Activated B cell treated with CpG ODN at 0.5 μM for 24 hours (primary cell): ENCODE measurements around the gene RNF212. TPM values are rescaled to one million over a fixed set of nuclear protein-coding genes. Genes with fewer than 3 reads are reported as not detected.
A peak's percentile ranks its signal among the peaks of the same experiment; 100 is the strongest.

Source experiments
- ATAC-seq: fragments of 200-7000 bp; cut with Tn5 transposase; one replicate; pipeline ENCODE4 v1.10.0; 2021; ENCODE audit warnings: low read depth, mild to moderate bottlenecking, moderate library complexity
- CTCF ChIA-PET: fragments of 350-600 bp; sonication (Branson Sonifier 250); formaldehyde crosslinking; loops from one replicate; lab custom pipeline; 2021; ENCODE audit warnings: antibody characterized with exemption; lab: Charles Lee
- POLR2A ChIA-PET: fragments of 350-600 bp; sonication (Branson Sonifier 250); formaldehyde crosslinking; loops from one replicate; lab custom pipeline; 2021; ENCODE audit warnings: antibody characterized with exemption; lab: Charles Lee
- DNase-seq: peaks from one replicate; pipeline ENCODE4 v3.0.0; 2022
- H3K27ac Mint-ChIP-seq: one replicate; pipeline ENCODE4 v1.8.0; 2020; ENCODE audit warnings: mixed read lengths
- H3K27me3 Mint-ChIP-seq: one replicate; pipeline ENCODE4 v1.8.0; 2021; ENCODE audit warnings: mixed read lengths
- H3K36me3 Mint-ChIP-seq: one replicate; pipeline ENCODE4 v1.8.0; 2021; ENCODE audit warnings: low read depth, mixed read lengths
- H3K4me1 Mint-ChIP-seq: one replicate; pipeline ENCODE4 v1.8.0; 2021; ENCODE audit warnings: mixed read lengths
- H3K4me3 Mint-ChIP-seq: one replicate; pipeline ENCODE4 v1.8.0; 2020; ENCODE audit warnings: mild to moderate bottlenecking, mixed read lengths
- H3K9me3 Mint-ChIP-seq: one replicate; pipeline ENCODE4 v1.8.0; 2020; ENCODE audit warnings: mixed read lengths
- intact Hi-C: fragments of 100-400 bp; cut with micrococcal nuclease; formaldehyde crosslinking; loops from one replicate; pipeline ENCODE4 v1.15.1; 2024
- total RNA-seq: library from RNA; stranded (reverse); gene quantifications from 2 replicates; pipeline ENCODE4 v1.2.3, GENCODE V29; 2022
- TF ChIP-seq, protein P1 (sequence below): fragments of 200-600 bp; IDR thresholded peaks from one replicate; pipeline ENCODE4 v1.8.0; 2022; ENCODE audit warnings: antibody characterized with exemption, mild to moderate bottlenecking

The RNF212 gene
- total RNA-seq, 1 donor from 2014 or later: 2.4 TPM

GRCh38 chr4:1036095-1036494 is 77.3 kb downstream of the RNF212 start:
- H3K4me1 Mint-ChIP-seq: no peaks in the 10 kb centered on the region
- CTCF ChIA-PET: no interaction called here
- POLR2A ChIA-PET: no interaction called here
- H3K27ac Mint-ChIP-seq: no peak overlapping the region
- DNase-seq (no peak), ATAC-seq (no peak)
- no peaks in the 10 kb centered on the region for H3K36me3 Mint-ChIP-seq
- H3K9me3 Mint-ChIP-seq: no peaks in the 10 kb centered on the region
- intact Hi-C loops: no loop called here
- no peaks in the 10 kb centered on the region for H3K27me3 Mint-ChIP-seq
- TF ChIP-seq, protein P1, sequence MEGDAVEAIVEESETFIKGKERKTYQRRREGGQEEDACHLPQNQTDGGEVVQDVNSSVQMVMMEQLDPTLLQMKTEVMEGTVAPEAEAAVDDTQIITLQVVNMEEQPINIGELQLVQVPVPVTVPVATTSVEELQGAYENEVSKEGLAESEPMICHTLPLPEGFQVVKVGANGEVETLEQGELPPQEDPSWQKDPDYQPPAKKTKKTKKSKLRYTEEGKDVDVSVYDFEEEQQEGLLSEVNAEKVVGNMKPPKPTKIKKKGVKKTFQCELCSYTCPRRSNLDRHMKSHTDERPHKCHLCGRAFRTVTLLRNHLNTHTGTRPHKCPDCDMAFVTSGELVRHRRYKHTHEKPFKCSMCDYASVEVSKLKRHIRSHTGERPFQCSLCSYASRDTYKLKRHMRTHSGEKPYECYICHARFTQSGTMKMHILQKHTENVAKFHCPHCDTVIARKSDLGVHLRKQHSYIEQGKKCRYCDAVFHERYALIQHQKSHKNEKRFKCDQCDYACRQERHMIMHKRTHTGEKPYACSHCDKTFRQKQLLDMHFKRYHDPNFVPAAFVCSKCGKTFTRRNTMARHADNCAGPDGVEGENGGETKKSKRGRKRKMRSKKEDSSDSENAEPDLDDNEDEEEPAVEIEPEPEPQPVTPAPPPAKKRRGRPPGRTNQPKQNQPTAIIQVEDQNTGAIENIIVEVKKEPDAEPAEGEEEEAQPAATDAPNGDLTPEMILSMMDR: no peak
- H3K4me3 Mint-ChIP-seq: no peak overlapping the region

DNA sequence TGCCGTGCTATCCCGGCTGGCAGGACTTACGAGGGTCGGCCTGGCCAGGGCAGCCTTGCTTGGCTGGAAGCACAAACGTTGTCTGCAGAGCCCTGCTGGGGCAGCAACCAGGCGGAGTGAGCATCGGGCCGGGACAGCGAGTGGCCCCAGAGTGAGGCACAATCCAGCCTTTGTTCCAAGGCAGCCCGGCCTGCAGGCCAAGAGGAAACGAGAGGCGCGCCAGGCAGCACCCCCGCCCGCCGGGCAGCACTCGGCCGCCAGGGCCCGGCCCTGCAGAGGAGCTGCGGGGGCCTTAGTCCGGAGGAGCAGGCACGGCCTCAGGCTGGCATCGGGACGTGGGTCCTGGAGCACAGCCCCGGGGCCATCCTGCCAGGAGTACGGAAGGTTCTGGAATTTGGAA is 77.9 kb downstream of the RNF212 start:
- intact Hi-C loops: no loop called here
- Mint-ChIP-seq H3K36me3 (no peaks in the 10 kb centered on the region), H3K27ac (no peak overlapping the region), H3K4me3 (no peak overlapping the region), H3K4me1 (no peaks in the 10 kb centered on the region), H3K9me3 (no peaks in the 10 kb centered on the region), H3K27me3 (no peaks in the 10 kb centered on the region)
- POLR2A ChIA-PET: no interaction called here
- ATAC-seq (no peak), DNase-seq (no peak)
- CTCF ChIA-PET: no interaction called here
- TF ChIP-seq, protein P1: no peak

- H3K27me3 Mint-ChIP-seq: no peaks in the 10 kb centered on the region
- ATAC-seq (no peak), DNase-seq (no peak)
- POLR2A ChIA-PET: no interaction called here
- intact Hi-C loops: no loop called here
- TF ChIP-seq, protein P1: no peak
- H3K27ac Mint-ChIP-seq: no peak overlapping the region
- no peaks in the 10 kb centered on the region for H3K9me3 Mint-ChIP-seq
- CTCF ChIA-PET: no interaction called here
- H3K36me3 Mint-ChIP-seq: no peaks in the 10 kb centered on the region
- H3K4me3 Mint-ChIP-seq: no peak overlapping the region
- no peaks in the 10 kb centered on the region for H3K4me1 Mint-ChIP-seq
Observed at GRCh38 chr4:1033840-1034551, 79.4 kb downstream of the RNF212 start.

DNA sequence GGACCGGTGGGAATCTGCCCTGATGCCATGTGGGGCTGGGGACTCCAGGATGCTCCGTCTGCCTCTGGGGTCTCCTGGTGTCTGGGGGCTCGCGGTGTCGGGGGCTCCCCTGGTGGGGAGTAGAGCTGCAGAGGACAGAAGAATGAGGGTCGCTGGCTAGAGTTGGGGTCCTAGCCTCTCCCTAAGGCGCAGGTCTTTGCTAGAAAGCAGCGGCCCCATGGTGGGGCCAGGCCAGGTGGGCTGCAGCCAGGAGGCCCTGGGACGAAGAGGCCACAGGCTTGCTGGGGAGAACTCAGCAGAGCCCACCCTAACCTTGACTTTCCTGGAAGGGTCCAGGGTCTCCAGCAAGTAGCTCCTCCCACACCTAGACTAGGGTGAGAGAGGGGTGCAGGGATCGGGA is 80.5 kb downstream of the RNF212 start:
- ChIA-PET CTCF (no interaction called here), POLR2A (no interaction called here)
- DNase-seq (no peak), ATAC-seq (no peak)
- Mint-ChIP-seq H3K36me3 (no peaks in the 10 kb centered on the region), H3K4me3 (no peak overlapping the region), H3K27ac (no peak overlapping the region), H3K9me3 (no peaks in the 10 kb centered on the region), H3K27me3 (no peaks in the 10 kb centered on the region), H3K4me1 (no peaks in the 10 kb centered on the region)
- TF ChIP-seq, protein P1: no peak
- intact Hi-C loops: no loop called here

DNA sequence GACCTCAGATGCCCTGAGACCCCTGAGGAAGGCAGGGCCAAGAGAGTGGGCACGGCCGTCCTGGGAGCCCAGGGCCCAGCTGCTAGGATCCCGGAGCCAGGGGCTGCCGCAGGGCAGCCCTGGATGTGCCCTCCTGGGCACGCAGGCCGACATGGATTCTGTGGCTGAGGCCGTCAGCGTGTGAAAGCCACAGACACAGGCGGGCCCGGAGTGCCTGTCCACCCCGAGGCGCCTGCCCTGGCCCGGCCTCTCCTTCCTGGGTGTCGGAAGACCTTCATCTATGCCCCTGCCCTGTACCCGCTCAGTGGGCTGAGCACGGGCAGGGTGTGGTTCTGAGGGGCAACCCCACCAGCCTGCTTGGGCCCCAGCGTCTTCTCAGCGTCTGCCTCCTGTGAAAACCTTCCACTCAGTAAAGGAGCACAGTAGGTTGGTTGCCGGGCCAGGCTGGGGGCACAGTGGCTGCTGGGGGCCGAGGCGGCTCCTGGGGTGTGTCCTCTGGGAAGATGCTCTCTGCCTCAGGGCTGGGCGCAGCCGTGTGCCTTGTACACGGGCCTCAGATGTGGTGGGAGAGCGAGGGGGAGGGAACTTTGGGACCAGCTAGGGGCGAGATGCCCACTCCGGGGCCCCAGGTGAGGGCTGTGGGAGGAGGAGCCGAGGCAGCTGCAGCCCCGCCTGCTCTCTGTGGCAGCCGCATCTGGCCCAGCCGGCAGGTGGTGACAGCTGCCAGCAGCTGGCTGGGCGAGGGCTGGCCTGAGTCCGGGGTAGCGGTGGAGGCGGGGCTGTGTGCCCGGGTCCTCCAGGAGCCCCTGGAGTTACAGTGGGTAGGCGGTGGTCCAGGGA is 81.2 kb downstream of the RNF212 start:
- POLR2A ChIA-PET: no interaction called here
- DNase-seq: no peak
- CTCF ChIA-PET: no interaction called here
- intact Hi-C loops: no loop called here
- Mint-ChIP-seq H3K27me3 (no peaks in the 10 kb centered on the region), H3K4me3 (no peak overlapping the region), H3K9me3 (no peaks in the 10 kb centered on the region), H3K27ac (no peak overlapping the region), H3K36me3 (no peaks in the 10 kb centered on the region), H3K4me1 (no peaks in the 10 kb centered on the region)
- TF ChIP-seq, protein P1: no peak
- ATAC-seq: peak; percentile 63
